Activated T-cell treated with anti-CD3 and anti-CD28 coated beads for 48 hours (primary cell): ENCODE measurements around the gene MYCBPAP.

ENCODE experiments used
- DNase-seq: peaks from one replicate; pipeline ENCODE4 v3.0.0-alpha.2; 2020; ENCODE audit warnings: low read depth

MYCBPAP gene

DNA sequence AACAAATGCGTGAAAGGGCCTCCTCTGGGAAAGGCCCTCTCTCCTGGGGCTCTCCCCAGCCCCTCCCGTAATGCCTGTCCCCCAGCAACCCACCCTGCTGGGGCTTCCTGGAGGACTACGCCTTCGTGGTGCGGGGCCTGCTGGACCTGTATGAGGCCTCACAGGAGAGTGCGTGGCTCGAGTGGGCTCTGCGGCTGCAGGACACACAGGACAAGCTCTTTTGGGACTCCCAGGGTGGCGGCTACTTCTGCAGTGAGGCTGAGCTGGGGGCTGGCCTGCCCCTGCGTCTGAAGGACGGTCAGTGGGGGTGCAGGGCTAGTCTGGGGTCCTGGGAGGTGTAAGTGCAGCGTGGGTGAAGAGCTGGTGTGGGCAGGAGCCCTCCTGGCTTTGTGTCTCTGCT is 43.6 kb downstream of the MYCBPAP start:
- DNase-seq = no peak

- no peak for DNase-seq
Measured at GRCh38 chr17:50554201-50554600, 46.0 kb downstream of the MYCBPAP start.

DNA sequence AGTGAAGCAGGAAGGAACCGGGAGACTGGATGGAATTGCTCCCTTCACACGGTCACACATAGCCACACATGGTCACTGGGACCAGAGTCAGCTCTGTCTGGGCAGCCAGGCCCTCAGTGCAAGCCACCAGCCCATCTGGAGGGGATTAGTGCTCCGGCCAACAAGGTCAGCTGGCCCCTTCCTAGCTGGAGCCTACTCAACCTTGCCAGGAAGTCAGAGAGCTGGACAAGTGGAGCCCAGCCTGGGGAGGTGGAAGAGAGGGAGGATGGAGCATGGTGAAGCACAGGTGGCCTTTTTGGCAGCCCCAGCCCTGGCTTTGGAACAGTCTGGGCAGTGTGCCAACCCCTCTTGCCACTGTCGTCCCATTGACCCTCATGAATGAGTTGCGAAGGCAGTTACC is 48.6 kb downstream of the MYCBPAP start:
- DNase-seq = no peak

- no peak for DNase-seq
Measured at GRCh38 chr17:50557630-50558029, 49.4 kb downstream of the MYCBPAP start.

DNA sequence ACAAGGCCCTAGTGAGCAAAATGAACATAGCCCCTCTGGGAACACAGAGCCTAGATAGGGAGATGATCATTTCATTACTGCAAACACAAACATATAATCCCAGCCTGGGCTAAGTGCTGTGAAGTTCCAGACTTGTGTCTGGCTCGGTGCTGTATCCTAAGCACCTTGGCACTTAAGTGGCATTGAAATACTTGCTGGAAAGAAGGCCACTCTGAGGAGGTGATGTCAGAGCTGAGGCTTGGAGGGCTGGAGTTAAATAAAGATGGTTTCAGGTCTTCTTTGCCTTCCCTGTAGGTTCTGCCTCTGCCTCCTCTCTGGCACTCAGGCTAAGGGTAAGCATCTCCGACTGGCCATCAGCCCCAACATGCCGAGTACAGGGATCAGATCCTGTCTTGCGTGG is 49.9 kb downstream of the MYCBPAP start:
- no peak for DNase-seq

DNA sequence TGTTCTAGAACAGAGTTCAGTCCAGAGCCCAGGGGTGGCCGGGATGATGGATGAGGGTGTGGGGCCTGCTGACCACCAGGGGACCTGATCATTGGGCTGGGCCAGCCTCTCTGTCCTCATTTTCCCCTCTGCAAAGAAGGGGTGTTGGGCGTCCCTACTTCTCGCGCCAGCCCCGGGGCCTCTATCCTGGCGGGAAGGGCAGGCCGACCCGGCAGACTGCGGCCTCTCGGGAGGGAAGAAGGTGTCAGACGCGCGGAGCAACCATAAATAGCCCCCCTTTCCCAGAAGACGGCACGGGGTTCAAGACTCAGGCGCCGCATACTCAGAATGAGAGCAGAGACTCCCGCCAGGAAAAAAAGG is 50.3 kb downstream of the MYCBPAP start:
- DNase-seq = no peak

GRCh38 chr17:50558941-50559614 is 50.8 kb downstream of the MYCBPAP start:
- DNase-seq = no peak

GRCh38 chr17:50559674-50560184 is 51.5 kb downstream of the MYCBPAP start:
- no peak for DNase-seq

DNA sequence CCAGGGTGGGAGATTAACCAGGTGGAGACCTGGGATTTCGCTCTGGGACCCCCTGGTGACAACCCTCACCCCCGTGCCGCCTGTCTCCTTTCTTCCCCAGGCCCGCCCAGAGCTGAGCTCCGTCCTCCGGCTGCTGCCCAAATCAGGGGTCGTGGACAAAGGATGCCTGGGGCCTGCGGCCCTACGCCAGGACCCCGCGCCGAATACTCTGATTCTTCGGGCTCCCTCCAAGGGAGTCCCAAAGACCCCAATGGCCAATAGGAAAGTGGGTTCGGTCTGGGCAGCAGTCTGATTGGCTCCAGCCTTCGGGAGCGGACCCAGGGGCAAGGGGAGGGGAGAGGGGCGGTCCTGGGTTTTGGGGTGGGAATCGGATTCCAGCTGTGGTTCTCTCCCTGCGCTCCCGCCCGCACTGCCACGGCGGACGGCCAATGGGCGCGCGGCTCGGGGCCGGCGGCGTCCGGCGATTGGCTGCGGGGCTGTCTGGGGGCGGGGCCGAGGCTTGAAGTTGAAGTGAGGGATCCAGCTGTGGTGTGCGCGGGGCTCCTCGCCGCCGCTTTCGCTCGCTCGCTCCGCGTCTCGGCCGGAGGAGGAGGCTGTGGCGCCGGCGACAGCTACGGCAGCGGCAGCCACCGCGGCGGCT is 52.1 kb downstream of the MYCBPAP start, which contains the start of gene CACNA1G:
Gene CACNA1G, plus strand, starts transcription at position 531 of the 640 bp plus-strand sequence. CDS start 745 bp downstream, outside the sequence.
- DNase-seq = peak; percentile 87

DNA sequence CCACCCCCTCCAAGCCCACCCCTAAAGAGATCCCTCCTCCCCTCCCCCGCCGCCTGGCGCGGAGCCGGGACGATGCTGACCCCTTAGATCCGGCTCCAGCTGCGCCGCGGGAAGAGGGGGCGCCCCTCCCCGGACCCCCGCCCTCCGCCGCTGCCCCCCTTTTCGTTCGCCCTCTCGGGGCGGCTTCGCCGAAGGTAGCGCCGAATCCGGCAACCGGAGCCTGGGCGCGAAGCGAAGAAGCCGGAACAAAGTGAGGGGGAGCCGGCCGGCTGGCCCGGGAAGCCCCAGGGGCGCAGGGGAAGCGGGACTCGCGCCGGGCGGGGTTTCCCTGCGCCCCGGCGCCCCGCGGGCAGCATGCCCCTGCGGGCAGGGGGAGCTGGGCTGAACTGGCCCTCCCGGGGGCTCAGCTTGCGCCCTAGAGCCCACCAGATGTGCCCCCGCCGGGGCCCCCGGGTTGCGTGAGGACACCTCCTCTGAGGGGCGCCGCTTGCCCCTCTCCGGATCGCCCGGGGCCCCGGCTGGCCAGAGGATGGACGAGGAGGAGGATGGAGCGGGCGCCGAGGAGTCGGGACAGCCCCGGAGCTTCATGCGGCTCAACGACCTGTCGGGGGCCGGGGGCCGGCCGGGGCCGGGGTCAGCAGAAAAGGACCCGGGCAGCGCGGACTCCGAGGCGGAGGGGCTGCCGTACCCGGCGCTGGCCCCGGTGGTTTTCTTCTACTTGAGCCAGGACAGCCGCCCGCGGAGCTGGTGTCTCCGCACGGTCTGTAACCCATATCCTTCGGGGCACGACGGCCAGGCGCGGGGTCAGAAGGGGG is 52.9 kb downstream of the MYCBPAP start:
- DNase-seq = no peak

- no peak for DNase-seq
Measured at GRCh38 chr17:50561746-50562141, 53.5 kb downstream of the MYCBPAP start.

GRCh38 chr17:50562242-50563091 is 54.2 kb downstream of the MYCBPAP start:
- no peak for DNase-seq

DNA sequence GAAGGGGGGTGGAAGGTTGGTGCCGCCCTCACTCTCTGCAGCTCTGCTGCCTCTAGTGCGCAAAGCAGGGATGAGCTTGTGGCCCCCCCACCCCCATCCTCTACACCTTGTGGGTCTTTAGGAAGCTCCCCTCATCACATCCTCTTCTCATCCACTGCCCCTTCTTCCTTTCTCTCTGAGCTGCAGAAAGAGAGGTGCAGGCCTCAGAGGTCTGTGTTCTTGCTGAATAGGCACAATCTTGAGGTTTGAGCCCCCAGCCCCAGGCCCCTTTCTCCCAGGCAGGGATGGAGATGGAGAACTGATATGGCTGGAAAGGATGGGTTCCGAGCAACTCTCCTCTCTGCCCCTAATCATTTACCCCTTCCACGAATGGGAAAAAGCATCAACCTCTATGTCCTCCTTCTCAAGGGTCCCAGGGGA is 54.9 kb downstream of the MYCBPAP start:
- DNase-seq = no peak

- DNase-seq = no peak
Measured at GRCh38 chr17:50564916-50565315, 56.7 kb downstream of the MYCBPAP start.

GRCh38 chr17:50565402-50566350 is 57.4 kb downstream of the MYCBPAP start:
- DNase-seq = no peak

- no peak for DNase-seq
Measured at GRCh38 chr17:50566886-50567285, 58.6 kb downstream of the MYCBPAP start.

DNA sequence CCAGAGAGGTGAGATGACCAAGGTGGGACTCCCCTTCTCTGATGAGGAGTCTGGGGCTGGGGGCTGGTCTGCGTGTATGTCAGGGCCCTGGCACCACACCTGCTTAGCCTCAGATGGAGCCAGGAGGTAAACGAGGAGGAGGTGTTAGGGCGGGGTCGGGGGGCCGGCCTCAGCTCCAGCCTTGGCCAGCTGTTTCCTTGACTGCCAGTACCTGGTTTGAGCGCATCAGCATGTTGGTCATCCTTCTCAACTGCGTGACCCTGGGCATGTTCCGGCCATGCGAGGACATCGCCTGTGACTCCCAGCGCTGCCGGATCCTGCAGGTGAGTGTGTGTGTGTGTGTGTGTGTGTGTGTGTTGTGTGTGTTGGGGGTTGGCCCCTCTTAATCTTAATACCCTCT is 60.4 kb downstream of the MYCBPAP start:
- DNase-seq = no peak

DNA sequence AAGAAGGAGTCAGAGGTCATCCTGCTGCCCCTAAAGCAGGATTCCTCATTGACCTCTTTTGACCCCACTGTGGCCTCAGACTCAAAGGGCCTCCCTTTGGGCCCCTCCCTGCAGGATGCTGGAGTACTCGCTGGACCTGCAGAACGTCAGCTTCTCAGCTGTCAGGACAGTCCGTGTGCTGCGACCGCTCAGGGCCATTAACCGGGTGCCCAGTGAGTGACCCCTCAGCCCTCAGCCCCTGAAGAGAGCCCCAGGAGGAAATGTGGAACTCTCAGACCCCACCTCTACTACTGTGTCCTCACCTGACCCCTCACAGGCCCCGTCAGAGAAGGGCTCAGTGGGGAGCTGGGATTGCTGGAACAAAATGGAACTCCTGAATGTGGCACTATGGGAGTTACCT is 61.4 kb downstream of the MYCBPAP start:
- DNase-seq = no peak

GRCh38 chr17:50570032-50570431 is 61.8 kb downstream of the MYCBPAP start:
- no peak for DNase-seq

DNA sequence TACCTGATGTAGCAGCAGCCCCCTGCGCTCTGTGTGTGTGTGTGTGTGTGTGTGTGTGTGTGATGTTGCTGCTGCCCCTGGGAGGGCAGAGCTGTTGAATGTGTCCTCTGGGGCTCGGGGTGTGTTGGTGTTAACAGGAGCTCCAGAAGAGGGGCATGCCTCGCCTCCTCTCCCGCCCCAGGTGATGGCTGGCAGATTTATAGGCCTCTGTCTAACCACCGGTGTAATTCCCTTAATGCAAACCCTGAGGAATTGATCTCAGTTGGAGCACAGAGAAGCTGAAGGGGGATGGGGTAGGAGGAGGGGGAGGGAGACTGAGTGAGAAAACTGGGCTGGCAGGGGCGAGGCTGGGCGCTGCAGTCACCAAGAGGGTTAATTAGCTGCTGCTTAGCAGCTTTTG is 62.3 kb downstream of the MYCBPAP start:
- no peak for DNase-seq

GRCh38 chr17:50571681-50572080 is 63.4 kb downstream of the MYCBPAP start:
- DNase-seq = no peak
